Right lobe of liver (tissue), 6 donors: ENCODE results near the gene CR2. TPM values are rescaled to one million over a fixed set of nuclear protein-coding genes. Genes with fewer than 3 reads are reported as not detected.

ENCODE experiments used
- ATAC-seq, 4 donors: fragments of 200-7000 bp; cut with Tn5 transposase; one replicate each; pipeline ENCODE4 v1.9.1; 2020; ENCODE audit warnings: mild to moderate bottlenecking in 4 of 4, moderate library complexity in 4 of 4
- DNase-seq, 3 donors: peaks; one replicate each; pipeline ENCODE4 v3.0.0-alpha.2; 2020
- H3K27ac ChIP-seq, 3 donors: fragments of 200-600 bp; one replicate each; pipeline ENCODE4 v1.8.0; 2022
- H3K27me3 ChIP-seq, 2 donors: fragments of 200-600 bp; one replicate each; pipeline ENCODE4 v1.8.0; 2022
- H3K36me3 ChIP-seq, 4 donors: fragments of 200-600 bp; sonication (generic) in 1 of 4; one replicate each; pipeline versions ENCODE4 v1.5.1 to v1.8.0; 2017 to 2022; ENCODE audit warnings: control low read depth in 1 of 4
- H3K4me1 ChIP-seq, 4 donors: fragments of 200-600 bp; sonication (generic) in 1 of 4; one replicate each; pipeline versions ENCODE4 v1.5.1 to v1.8.0; 2017 to 2022; ENCODE audit warnings: control low read depth in 1 of 4
- H3K4me3 ChIP-seq, 3 donors: fragments of 200-600 bp; one replicate each; pipeline ENCODE4 v1.8.0; 2022
- H3K9me3 ChIP-seq, 4 donors: fragments of 200-600 bp; sonication (generic) in 1 of 4; one replicate each; pipeline versions ENCODE4 v1.5.1 to v1.8.0; 2017 to 2022; ENCODE audit warnings: control low read depth in 1 of 4
- POLR2A ChIP-seq: fragments of 450-650 bp; IDR thresholded peaks from one replicate; pipeline ENCODE4 v1.6.1; 2017; ENCODE audit warnings: antibody characterized with exemption, mild to moderate bottlenecking
- WGBS: methylation state at CpG from one replicate; pipeline ENCODE4 v1.1.6; 2018; ENCODE audit warnings: low coverage, low lambda C conversion rate; ENCODE audit not compliant: insufficient coverage; ENCODE audit errors: missing lambda C conversion rate; 5-methylcytosine and 5-hydroxymethylcytosine counted together
- intact Hi-C, 2 donors: fragments of 100-400 bp; cut with DNase I; formaldehyde crosslinking; loops; one replicate each; pipeline versions ENCODE4 v1.11.2 to v1.14.1; 2022
- total RNA-seq, 6 experiments: library from RNA; depleted of rRNA in 2 of 6; stranded (reverse); fragments of >200 nt in 2 of 6; fragmentation: NEBNext Ultra II Directional in 3 of 6; extraction: Animal tissue kit (Norgen Biotek cat#: 25700) in 3 of 6; gene quantifications; one replicate each; pipeline versions ENCODE4 v1.1.0 to v1.2.4, GENCODE V29; 2016 to 2023
- TF ChIP-seq, protein P1 (sequence below), 4 donors: fragments of 200-600 bp in 3 of 4; fragments of 450-650 bp in 1 of 4; IDR thresholded peaks; one replicate each; pipeline versions ENCODE4 v1.5.1 to v1.8.0; 2016 to 2022; ENCODE audit warnings: antibody characterized with exemption in 4 of 4, mild to moderate bottlenecking in 2 of 4
- donor health status: DM: no; HTN: yes; CAD: no.
- donor health status: DM: no; HTN: no; CAD: no.
- donor health status: DM: no; HTN: no; CAD: no.
- donor health status: DM: no; HTN: yes; CAD: no.
- donor health status: DM: no; HTN: yes; CAD: no.

CR2 gene
- total RNA-seq, 6 experiments from 2014 or later: 0.07 TPM; not detected in 5

DNA sequence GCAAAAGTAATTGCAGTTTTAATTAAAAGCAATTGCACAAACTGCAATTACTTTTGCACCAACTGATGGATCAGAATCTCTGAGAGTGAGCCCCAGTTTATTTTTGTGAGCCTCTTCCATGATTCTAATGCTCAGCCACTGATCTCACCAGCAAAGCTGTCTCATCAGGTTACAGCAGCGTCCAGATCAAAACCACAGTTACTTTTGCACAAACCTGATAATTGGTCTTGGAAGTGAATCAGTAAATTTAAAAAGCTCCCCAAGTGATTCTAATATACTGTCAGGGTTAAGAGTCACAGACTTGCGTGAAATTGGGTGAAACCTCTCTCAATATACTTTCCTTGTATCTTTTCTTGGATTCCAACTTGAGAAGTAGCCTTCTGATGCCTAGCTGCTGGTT, 13.5 kb upstream of the CR2 start:
- Histone ChIP-seq H3K9me3 (no peaks in the 10 kb centered on the region), H3K4me1 (no peaks in the 10 kb centered on the region), H3K27me3 (no peaks in the 10 kb centered on the region), H3K36me3 (no peaks in the 10 kb centered on the region), H3K27ac (no peak overlapping the region), H3K4me3 (no peak overlapping the region)
- DNase-seq: no peak
- ATAC-seq: no peak
- WGBS: 61% methylated on average over 2 of the region's 2 CpGs
- no peak for TF ChIP-seq POLR2A
- TF ChIP-seq, protein P1, sequence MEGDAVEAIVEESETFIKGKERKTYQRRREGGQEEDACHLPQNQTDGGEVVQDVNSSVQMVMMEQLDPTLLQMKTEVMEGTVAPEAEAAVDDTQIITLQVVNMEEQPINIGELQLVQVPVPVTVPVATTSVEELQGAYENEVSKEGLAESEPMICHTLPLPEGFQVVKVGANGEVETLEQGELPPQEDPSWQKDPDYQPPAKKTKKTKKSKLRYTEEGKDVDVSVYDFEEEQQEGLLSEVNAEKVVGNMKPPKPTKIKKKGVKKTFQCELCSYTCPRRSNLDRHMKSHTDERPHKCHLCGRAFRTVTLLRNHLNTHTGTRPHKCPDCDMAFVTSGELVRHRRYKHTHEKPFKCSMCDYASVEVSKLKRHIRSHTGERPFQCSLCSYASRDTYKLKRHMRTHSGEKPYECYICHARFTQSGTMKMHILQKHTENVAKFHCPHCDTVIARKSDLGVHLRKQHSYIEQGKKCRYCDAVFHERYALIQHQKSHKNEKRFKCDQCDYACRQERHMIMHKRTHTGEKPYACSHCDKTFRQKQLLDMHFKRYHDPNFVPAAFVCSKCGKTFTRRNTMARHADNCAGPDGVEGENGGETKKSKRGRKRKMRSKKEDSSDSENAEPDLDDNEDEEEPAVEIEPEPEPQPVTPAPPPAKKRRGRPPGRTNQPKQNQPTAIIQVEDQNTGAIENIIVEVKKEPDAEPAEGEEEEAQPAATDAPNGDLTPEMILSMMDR (IDR thresholded peaks at IDR 0.05): no peak
- intact Hi-C loops: no loop called here

DNA sequence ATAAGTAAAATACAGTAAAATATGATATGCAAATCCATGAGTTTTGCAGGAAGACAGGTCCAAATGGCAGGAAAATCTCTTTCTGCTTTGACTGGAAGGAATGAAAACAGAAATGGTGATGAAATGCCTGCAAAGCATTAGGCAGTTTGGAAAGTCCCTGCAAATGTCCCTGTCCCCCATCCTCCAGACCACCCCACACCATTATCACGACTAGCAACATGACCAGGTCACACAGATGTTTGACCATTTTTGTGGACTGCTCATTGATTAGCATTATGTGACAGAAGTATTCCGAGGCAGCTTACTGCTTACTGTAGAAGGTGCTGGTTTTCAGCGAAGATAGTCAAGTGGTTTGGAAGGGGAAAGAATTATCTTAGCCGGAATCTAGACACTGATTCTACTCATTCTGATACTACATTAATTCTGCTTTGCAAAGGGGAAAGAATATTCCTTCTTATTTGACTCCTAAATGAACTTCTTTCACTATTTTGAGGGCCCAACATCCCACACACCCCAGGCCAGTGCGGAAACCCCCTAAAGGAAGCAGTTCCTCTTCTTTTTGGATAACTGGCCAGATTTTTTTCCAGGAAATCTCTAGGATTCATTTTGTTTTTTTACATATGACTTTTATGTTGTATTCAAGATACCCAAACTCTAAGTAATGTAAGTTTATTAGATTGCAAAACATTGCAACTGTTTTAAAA, 9.5 kb upstream of the CR2 start:
- Histone ChIP-seq H3K27ac (no peak overlapping the region), H3K4me1 (no peaks in the 10 kb centered on the region), H3K4me3 (no peak overlapping the region), H3K27me3 (no peaks in the 10 kb centered on the region), H3K9me3 (no peaks in the 10 kb centered on the region), H3K36me3 (no peaks in the 10 kb centered on the region)
- 73% methylated on average over 5 of the region's 5 CpGs for WGBS
- no peak for DNase-seq
- ATAC-seq: no peak
- TF ChIP-seq POLR2A: no peak
- TF ChIP-seq, protein P1 (IDR thresholded peaks at IDR 0.05): no peak
- intact Hi-C loops: no loop called here

DNA sequence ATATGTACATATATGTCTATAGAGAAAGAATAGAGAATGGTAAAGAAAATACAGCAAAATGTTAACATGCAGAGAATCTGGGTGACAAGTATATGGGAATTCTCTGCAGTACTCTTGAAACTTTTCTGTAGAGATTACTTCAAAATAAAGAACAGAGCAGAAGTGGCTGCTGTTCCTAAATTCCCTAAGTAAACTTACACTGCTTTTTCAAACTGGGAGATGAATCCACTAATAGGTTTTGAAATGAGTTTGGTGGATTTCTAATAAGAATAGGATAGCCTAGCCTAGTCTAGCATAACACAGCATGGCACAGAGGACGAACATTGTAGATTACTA, 450 bp upstream of the CR2 start:
- no peaks in the 10 kb centered on the region for H3K9me3 ChIP-seq
- ATAC-seq (no peak), DNase-seq (no peak)
- WGBS: 6% methylated on average over 1 of the region's 1 CpG
- peaks cover 0 to 4% of the 10 kb centered on the region in 2 donors for H3K27me3 ChIP-seq
- TF ChIP-seq POLR2A: no peak
- TF ChIP-seq, protein P1 (IDR thresholded peaks at IDR 0.05): no peak
- H3K4me1 ChIP-seq: peaks cover 0 to 12% (median 6%) of the 10 kb centered on the region in 4 donors
- H3K4me3 ChIP-seq: no peak overlapping the region
- intact Hi-C loops: no loop called here
- no peaks in the 10 kb centered on the region for H3K36me3 ChIP-seq
- H3K27ac ChIP-seq: no peak overlapping the region

DNA sequence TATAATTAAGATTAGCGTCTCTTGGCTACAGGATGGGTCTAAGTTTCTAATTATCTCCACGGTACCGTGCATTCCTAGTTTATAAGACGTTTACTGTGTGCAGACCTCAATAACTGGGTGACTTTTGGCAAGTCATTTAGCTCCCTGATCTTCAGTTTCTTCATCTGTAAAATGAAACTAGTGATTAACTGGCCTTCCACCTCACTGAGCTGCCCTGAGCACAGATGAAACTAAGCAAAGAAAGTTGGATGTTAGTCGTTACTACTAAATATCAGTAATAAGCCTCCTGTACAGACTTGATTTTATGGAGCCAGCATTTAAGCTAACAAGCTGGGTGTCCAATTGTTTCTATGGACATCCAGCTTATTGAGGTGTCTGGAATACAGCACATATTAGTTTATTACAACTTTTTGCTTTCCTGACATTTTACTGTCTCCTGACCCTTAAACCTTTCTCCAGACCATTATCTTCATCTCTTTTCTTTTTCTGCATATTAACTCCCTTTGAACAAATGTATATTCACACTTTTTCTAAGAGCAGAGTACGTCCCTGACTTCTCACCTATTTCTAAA, 1.1 kb downstream of the CR2 start:
- 67% methylated on average over 6 of the region's 6 CpGs for WGBS
- ATAC-seq: no peak
- TF ChIP-seq, protein P1 (IDR thresholded peaks at IDR 0.05): no peak
- no peak for TF ChIP-seq POLR2A
- no peak overlapping the region for H3K4me3 ChIP-seq
- H3K36me3 ChIP-seq: no peaks in the 10 kb centered on the region
- no peaks in the 10 kb centered on the region for H3K9me3 ChIP-seq
- H3K4me1 ChIP-seq: peaks cover 0 to 12% (median 6%) of the 10 kb centered on the region in 4 donors
- no peak for DNase-seq
- intact Hi-C loops: no loop called here
- H3K27me3 ChIP-seq: peaks cover 0 to 4% of the 10 kb centered on the region in 2 donors
- H3K27ac ChIP-seq: no peak overlapping the region
